ENCODE data around the gene SHISAL1.

- TF ChIP-seq CTCF (IDR thresholded peaks at IDR 0.05) (no peak), POLR2AphosphoS5 (IDR thresholded peaks at IDR 0.05) (no peak)
These were observed 87.6 kb downstream of the SHISAL1 start for GRCh38 chr22:44225091-44225689.
